UCSD-AML1 (cell line): Measurements from ENCODE around the gene ARHGEF12.

ENCODE experiments used
- DNase-seq: peaks from one replicate; lab custom pipeline; 2025; ENCODE audit not compliant: unreplicated experiment; lab: John Stamatoyannopoulos, UW

The ARHGEF12 gene

DNA sequence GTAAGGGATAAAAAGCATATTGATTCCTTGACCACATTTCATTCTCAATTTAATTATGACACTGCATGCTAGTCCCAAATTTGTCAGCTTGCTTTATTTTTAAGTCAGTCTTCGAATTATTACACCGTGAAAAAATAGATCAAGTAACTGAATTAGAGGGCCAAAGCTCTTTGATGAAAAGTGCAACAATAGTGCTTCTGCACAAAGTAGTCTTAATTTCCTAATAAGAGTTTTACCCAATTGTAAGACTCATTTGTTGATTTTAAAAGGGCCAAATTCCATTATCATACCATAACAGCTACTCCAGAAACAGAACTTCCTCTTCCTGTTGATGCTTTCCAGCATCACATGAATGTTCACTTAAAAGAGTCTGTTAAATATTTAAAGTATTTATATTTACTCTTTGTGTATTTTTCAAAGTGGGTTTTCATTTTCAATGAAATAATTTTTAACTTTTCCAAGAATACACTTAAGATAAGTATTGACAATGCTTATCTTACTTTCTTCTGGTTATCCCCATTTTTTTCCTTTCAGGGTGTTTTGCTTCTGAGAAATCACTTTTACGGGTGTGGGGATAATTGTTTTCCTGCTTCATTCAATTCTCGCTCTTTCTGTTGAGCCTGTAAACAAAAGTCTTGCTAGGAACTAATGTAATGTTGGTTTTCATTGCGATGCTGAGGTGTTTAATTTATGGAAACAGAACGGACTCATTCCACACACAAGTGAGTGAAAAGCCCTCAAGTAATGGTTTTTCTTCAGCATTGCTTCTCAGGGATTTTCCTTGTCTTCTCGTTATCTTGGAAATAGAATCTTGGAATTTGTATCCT lies 2.1 kb downstream of the ARHGEF12 start:
- no peak for DNase-seq

DNA sequence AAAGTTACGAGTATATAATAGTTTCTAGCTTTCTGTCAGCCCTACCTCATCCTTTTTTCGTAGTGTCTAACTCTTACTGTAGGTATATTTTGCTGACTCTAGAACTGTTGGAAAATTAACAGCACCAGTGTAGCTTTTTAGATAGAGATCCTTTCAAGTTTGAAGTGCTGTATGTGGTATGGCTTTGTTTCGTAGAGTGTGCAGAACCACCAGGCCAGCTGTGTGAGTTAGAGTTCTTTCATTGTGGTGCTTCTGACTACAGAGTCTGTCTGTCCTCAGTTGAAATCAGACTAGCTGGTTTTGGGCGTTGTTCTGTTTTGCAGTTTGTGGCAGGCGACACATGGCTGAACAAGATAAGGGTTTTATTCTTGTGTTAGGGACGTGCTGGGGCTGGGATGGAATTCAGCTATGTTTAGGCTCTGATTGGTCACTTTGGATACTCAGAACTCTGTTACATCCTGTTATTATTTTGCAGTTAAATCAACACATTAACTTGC lies 3.2 kb downstream of the ARHGEF12 start:
- no peak for DNase-seq

DNA sequence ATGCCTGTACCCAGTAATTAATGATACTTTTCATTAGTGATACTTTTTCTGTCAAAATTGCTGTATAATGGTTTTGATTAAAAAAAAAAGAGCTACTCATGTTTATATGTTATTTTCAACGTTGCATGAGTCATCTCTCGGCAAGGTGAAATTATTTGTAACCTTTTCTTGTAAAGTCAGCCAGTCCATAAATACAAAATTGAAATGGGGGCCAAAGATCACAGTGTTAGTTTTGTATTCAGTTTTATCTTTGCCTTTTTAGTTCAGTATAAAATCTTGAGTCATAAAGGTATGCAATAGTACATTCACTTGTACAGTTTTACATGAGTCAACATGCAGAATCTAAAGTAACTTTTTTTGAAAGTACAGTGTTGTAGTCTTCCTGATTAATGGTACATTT lies 4.3 kb downstream of the ARHGEF12 start:
- no peak for DNase-seq

DNA sequence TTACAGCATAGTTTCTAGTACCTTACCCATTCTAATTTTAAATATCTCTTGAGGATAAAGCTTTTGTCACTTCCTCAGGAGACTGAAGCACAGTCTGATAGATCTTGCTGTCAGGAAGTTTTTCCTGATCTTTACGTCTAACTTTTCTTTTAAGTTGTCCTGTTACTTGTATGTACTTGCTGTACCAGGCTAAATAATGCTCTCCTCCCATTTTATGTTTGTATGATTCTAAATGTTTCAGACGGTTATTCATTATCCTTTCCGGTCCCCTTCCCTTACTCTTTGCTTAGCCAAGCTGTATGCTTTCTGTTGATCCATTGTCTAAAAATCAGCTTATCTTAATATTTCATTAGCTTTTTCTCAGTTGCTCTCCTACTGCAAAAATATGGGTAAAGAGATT lies 6.0 kb downstream of the ARHGEF12 start:
- no peak for DNase-seq

DNA sequence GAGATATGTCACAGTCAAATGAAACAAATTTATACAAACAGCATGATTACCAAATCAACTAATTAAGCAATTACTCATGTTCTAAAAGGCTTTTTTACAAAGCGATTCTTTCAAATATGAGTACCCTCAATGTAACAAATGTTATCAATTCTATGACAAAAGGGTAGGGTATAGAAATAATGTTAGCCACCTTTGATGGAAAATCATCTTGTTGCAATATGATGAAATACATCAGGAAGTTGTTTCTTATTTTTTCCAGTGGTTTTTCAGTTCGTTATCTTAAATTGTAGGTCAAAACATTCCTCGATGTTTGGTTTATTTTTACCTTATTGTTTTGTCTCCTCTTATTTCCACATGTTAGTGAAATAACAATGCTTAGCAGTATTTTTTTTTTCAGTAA lies 6.5 kb downstream of the ARHGEF12 start:
- no peak for DNase-seq

DNA sequence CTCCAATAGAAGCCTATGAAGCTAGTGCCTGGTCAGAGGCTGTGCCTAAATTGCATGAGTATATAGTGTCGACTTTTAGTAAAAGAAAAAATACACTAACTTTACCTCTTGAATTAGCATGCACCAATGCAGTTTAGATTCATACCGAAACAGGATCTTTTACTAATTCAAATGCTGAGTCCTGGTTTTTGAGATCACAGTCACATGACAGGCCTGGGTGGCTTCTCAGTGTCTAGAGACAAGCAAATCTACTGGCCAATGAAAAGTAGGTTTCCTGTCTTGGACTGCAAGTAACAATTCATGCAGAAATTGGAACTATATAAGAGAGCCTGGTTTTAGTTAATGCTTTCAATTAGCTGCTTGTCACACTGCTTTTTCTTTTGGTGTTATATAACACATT lies 7.2 kb downstream of the ARHGEF12 start:
- DNase-seq: no peak

DNA sequence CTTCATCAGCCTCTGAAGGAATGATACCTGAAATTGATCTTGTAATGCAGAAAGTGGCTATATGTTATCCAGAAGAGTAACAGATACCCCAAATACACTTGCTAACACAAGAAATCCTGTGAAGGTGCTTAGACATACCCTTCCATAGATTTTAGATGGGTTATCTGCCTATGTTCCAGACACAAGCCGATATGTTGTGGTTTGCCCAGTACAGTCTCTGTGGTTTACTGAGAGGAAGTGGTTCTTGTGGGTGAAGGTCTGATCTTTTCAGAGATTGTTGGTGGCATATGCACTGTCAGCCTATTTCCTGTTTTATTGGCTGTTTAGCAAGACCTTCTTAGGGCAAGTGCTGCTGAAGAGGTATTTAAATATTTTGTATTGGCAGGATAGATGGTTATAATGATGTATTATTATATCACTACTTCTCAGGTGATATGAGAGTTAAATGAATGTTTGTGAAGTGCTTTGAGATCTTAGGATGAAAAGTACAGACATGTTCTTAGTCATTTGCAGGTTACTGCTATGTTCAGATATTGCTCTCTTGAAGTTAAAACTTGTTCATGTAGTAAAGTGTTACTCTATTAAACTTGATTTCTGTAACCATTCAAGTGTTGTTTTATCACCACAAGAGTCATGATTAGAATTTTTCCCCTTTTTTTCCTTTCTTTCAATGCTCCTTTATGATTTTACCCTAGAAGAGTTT lies 8.2 kb downstream of the ARHGEF12 start:
- no peak for DNase-seq

DNA sequence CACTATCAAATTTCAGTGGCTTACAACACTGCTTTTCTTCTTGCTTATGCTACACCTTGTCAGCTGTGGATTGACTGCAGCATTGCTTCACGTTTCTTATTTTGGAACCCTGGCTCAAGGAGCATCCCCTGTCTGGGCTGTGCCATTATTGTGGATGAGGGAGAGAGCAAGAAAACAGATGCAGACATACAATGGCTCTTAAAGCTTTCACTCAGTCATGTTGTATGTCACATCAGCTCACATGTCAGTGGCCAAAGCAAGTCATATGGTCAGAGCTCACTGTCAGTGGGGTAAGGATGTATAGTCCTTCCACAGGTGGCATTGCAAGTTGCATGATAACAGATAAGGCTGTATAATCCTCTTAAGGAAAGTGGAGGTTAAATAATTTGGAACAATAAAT lies 10.0 kb downstream of the ARHGEF12 start:
- DNase-seq: no peak

DNA sequence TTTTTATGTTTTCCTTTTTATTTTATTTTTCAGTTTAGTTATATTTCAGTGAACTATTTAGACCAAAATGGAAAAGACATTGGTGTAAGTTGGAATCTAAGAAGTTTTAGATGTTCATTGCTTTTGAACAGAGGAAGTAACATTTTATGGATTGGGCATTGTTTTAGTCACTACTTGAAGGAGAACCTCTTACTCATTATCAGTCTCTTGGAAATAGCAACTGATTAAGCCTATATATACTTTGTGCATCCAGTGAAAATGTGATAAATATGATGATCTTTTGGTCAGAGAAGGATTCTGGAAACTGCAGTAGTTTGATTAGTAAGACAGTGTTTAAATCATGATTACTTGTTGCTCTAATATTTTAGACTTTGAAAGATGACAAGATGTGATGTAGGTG lies 14.4 kb downstream of the ARHGEF12 start:
- DNase-seq: no peak

DNA sequence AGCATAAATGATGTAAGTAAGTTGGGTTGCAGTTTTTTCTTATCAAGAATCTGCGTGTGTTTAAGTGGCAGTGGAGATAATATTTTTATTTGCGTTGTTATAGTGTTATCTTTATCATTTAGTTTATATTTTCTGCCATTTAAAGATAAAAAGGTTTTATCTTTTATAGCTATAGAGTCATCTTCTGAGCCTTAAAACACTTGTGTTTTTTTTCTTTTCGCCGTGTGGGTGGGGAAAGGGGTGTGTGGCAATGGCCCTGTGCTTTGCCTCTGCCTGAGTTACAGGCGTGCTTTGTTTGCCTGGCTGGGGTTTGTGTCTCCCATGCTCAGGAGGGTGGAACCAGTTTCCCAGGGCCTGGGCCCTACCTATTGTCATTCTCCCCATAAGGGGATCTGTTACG lies 16.2 kb downstream of the ARHGEF12 start:
- no peak for DNase-seq

DNA sequence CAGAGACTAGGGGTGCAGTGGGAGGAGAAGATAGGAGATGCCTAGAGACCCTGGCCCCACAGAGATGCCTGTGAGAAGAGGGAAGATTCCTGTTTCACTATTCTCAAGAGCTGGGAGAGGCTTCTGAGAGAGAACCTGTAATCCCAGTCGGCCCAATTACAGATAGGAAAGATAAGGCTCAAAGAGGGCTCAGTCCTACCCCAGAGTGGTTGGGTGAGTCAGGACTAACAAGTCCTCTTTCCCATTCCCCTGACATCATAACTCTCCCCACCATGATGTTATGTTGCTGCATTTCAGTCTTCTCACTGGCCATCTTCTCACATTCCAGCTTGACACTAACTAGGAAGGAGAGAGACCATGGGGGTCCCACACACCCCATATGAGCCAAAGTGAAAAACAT lies 17.9 kb downstream of the ARHGEF12 start:
- DNase-seq: no peak

DNA sequence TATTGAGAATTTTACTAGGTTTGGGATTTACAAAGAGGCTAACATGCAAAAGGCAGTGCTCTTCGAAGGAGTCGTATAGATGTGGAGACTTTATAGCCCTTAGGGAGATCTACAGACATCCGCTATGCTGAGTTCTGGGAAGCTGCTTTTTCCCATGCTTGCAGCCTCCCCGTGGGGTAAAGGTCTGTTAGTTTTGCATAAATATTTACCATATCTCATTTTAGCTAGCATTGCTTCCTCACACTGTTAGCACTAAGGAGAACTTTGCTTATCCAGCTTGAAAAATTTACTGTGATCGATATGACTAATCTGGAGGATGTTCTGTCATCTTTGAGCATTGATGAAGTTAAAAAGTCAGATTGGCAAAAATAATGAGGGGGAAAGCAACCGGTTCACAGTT lies 18.6 kb downstream of the ARHGEF12 start:
- DNase-seq: no peak

DNA sequence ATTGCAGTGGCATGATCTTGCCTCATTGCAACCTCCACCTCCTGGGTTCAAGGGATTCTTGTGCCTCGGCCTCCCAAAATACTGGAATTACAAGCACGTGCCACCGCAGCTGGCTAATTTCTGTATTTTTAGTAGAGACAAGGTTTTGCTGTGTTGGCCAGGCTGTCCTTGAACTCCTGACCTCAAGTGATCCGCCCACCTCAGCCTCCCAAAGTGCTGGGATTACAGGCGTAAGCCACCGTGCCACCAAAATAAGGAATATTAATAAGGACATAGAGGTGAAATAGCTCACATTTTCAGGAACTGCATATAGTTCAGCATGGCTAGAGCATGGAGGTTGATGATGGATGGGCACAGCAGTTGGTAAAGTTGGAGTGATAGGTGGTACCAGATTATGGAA lies 21.4 kb downstream of the ARHGEF12 start:
- DNase-seq: no peak

DNA sequence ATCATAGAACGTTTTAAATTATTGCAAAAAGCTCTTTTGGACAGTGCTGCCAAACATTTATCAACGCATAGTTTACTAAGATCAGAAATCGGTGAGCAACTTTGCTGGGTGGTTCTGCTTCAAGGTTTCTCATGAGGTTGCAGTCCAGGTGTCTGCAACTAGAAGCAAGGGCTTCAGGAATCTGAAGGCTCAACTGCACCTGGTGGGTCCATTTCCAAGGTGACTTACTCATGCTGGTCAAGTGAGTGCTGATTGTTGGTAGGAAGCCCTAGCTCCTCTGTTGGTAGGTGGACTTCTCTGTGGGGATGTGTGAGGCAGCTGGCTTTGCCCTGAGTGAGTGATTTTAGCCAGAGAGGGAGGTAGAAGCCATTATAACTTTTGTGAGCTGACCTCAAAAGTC lies 22.5 kb downstream of the ARHGEF12 start:
- no peak for DNase-seq

DNA sequence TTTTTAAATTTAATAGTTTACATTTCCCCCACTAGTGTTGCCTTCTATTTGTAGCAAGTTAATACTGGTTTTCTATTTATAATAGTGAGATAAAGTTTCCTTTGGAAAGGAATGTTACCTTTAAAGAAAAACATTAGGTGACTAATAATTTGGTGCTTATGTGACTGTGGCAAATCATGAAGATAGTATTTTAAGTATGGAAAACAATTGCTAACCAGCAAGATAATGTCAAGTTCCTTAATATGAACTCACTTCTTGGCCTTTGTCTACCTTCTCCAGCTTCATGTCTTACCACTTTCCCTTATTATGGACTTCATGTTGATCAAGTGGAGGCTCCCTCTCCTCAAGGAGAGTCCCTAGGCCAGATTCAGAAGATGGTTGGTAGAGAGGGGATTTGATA lies 27.2 kb downstream of the ARHGEF12 start:
- no peak for DNase-seq

DNA sequence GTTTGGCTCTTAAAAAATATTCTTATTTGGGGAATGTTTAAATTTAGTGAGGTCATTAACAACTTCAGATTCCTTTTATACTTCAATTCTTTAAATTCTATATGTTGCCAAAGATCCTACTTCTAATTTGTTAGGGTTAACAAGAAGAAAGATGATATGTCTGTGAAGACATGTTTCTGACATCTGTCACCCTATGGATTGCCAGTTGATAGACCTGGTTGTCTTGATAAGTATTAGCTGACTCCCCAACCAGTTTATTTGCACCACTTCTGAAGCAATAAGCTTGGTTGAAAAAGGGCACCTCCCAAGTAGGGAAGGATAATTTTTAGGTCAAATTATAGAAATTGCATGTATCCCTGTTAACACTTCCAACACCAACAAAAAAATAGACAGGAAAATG lies 29.3 kb downstream of the ARHGEF12 start:
- no peak for DNase-seq

DNA sequence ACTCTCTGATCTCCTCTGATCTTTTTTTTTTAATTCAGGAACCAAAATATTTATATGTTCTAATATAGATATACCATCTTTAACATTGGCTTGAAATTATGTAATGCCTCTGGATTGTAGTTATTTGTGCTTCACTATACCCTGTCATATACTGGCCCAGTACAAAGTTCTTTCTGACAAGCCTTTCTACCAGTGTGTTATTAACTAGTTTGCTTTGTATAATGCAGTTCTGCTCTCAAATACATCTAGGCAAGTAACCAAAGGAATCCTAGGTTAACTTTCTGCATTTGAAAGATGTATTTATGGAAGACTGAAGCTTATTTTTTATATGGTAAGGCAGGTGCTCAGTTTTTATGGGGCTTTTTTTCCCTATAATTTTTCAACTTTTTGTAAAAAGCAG lies 36.1 kb downstream of the ARHGEF12 start:
- DNase-seq: no peak

DNA sequence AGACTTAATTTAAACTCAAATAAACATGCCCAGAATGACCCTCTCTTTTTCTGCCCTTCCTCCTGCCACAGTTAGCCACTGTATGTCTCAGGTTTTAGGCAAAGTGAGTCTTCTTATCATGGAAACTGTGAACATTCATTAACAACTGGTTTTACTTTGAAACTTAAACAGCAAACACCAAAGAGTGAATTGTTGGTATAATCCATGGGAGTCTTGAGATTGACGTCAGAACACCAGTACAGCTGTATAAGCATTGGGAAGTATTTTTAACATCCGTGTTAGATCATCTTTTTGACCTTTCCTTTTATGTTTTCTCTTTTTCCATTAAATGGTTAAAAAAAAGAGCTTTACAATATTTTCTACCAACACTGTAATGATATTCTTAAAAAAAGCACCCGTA lies 38.9 kb downstream of the ARHGEF12 start:
- no peak for DNase-seq

DNA sequence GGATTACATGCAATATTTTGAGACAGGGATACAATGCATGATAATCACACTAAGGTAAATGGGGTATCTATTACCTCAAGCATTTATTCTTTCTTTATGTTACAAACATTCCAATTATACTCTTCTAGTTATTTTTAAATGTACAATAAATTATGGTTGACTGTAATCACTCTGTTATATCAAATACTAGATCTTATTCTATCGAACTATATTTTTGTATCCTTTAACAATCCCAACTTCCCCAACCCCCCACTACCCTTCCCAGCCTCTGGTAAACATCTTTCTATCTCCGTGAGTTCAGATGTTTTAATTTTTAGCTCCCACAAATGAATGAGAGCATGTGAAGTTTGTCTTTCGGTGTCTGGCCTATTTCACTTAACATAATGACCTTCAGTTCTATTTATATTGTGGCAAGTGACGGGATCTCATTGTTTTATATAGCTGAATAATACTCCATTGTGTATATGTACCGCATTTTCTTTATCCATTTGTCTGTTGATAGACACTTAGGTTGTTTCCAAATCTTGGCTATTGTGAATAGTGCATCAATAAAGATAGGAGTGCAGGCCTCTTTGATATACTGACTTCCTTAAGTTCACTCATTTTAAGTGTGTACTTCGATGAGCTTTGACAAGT lies 40.5 kb downstream of the ARHGEF12 start:
- no peak for DNase-seq

DNA sequence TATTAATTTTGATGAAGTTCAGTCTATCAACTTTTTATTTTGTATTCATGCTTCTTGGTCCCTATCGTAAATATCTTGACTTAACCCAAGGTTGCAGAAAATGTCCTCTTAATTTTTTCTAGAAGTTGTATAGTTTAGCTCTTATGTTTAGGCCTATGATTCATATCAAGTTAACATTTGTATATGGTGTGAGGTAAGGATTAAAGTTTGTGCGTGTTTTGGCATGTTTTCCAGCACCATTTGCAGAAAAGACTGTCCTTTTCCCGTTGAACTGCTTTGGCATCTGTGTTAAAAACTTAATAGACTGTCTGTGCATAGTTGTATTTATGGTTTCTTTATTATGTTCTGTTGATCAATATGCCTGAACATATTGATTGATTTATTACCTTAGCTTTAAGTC lies 42.3 kb downstream of the ARHGEF12 start:
- no peak for DNase-seq

DNA sequence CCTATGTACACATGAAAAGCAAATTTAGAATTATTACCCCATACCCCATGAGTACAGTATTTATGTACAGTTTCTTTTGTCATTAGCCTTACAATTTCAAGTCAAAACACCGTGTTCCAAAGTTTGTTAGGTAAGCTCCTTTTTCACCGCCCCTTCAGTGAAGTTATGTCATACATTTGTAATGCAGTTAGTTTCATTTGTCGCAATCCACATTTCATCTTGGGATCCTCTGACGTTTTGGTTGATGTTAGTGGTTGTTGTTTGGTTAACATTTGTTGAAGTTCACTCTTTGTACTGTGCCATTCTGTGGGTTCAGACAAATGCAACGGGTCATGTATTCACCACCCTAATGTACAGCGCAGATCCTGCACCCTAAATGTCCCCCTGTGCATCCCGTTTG lies 45.2 kb downstream of the ARHGEF12 start:
- no peak for DNase-seq

DNA sequence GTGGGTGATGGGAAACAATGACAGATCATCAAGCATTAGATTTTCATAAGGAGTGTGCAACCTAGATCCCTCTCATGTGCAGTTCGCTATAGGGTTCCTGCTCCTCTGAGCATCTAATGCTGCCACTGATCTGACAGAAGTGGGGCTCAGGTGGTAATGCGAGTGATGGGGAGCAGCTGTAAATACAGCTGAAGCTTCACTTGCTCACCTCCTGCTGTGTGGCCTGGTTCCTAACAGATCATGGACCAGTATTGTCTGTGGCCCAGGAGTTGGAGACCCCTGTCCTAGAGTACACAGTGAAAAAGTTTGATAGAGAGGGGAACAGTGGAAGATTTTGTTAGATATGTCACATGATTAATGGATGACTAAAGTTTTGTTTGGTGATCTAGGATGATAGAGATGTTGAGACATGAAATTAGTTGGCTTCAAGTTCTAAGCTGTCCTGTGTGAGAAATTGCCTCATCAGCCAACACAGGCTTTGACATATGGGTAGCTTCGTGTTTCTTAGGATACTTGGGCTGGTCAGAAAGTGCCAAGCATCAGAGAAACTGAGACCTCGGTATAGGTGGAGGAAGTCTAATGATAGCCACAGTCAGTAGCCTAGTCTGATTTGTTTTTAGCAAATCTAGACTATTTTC lies 47.4 kb downstream of the ARHGEF12 start:
- no peak for DNase-seq
